CD8-positive, alpha-beta memory T cell (primary cell): Measurements from ENCODE around the gene CPEB1. TPM values are rescaled to one million over a fixed set of nuclear protein-coding genes. Genes with fewer than 3 reads are reported as not detected.

Source experiments
- CTCF ChIA-PET: fragments of 350-600 bp; sonication (Branson Sonifier 250); formaldehyde crosslinking; loops from one replicate; lab custom pipeline; 2021; ENCODE audit warnings: antibody characterized with exemption; lab: Charles Lee
- POLR2A ChIA-PET: fragments of 350-600 bp; sonication (Branson Sonifier 250); formaldehyde crosslinking; loops from one replicate; lab custom pipeline; 2021; ENCODE audit warnings: antibody characterized with exemption; lab: Charles Lee
- DNase-seq, 5 donors: peaks; one replicate each; pipeline versions ENCODE4 v3.0.0 to v3.0.0-alpha.2; 2020 to 2022; ENCODE audit warnings: mixed read lengths in 1 of 5
- H3K27ac ChIP-seq: one replicate; pipeline ENCODE4 v1.7.0; 2013; ENCODE audit warnings: low read depth, mild to moderate bottlenecking, low read length, moderate library complexity
- H3K27me3 ChIP-seq: 2 replicates; pipeline ENCODE4 v1.7.0; 2013; ENCODE audit warnings: low read length, mild to moderate bottlenecking; ENCODE audit not compliant: insufficient read depth, poor library complexity, severe bottlenecking
- H3K36me3 ChIP-seq: 2 replicates; pipeline ENCODE4 v1.7.0; 2013; ENCODE audit warnings: mild to moderate bottlenecking, low read length, moderate library complexity; ENCODE audit not compliant: insufficient read depth
- H3K4me1 ChIP-seq: 2 replicates; pipeline ENCODE4 v1.7.0; 2013; ENCODE audit warnings: mild to moderate bottlenecking, low read length, moderate library complexity; ENCODE audit not compliant: insufficient read depth
- H3K4me3 ChIP-seq: 2 replicates; pipeline ENCODE4 v1.7.0; 2013; ENCODE audit warnings: mild to moderate bottlenecking, low read length
- H3K9me3 ChIP-seq: 2 replicates; pipeline ENCODE4 v1.7.0; 2013; ENCODE audit warnings: mild to moderate bottlenecking, low read length
- H3K27ac Mint-ChIP-seq, 8 donors: one replicate each; pipeline ENCODE4 v1.8.0; 2020 to 2021; ENCODE audit warnings: mixed read lengths in 8 of 8, mild to moderate bottlenecking in 6 of 8, inconsistent platforms in 3 of 8, moderate library complexity in 3 of 8
- H3K27me3 Mint-ChIP-seq, 2 donors: one replicate each; pipeline ENCODE4 v1.8.0; 2020 to 2021; ENCODE audit warnings: mixed read lengths in 2 of 2, mild to moderate bottlenecking in 1 of 2, moderate library complexity in 1 of 2
- H3K36me3 Mint-ChIP-seq, 3 donors: one replicate each; pipeline ENCODE4 v1.8.0; 2020 to 2021; ENCODE audit warnings: mixed read lengths in 3 of 3, inconsistent platforms in 1 of 3, mild to moderate bottlenecking in 1 of 3
- H3K4me1 Mint-ChIP-seq, 3 donors: one replicate each; pipeline ENCODE4 v1.8.0; 2020 to 2021; ENCODE audit warnings: mixed read lengths in 3 of 3, inconsistent platforms in 1 of 3, mild to moderate bottlenecking in 1 of 3
- H3K4me3 Mint-ChIP-seq, 7 donors: one replicate each; pipeline ENCODE4 v1.8.0; 2020 to 2021; ENCODE audit warnings: mixed read lengths in 7 of 7, mild to moderate bottlenecking in 6 of 7, moderate library complexity in 4 of 7, inconsistent platforms in 2 of 7
- H3K9me3 Mint-ChIP-seq, 5 donors: one replicate each; pipeline ENCODE4 v1.8.0; 2020 to 2022; ENCODE audit warnings: mixed read lengths in 5 of 5, mild to moderate bottlenecking in 3 of 5, moderate library complexity in 2 of 5, inconsistent platforms in 1 of 5
- polyA plus RNA-seq: library from polyadenylated mRNA; unstranded; fragments of 300-500 nt; fragmentation: Illumina TruSeq; gene quantifications from one replicate; pipeline ENCODE4 v1.2.3, GENCODE V29; 2021
- total RNA-seq, 2 experiments: library from RNA; stranded (reverse); gene quantifications; one replicate each; pipeline ENCODE4 v1.2.3, GENCODE V29; 2021

Gene CPEB1
- total and polyA plus RNA-seq, 3 experiments from 2014 or later, result 0.44 to 1.2 (median 0.44) TPM

DNA sequence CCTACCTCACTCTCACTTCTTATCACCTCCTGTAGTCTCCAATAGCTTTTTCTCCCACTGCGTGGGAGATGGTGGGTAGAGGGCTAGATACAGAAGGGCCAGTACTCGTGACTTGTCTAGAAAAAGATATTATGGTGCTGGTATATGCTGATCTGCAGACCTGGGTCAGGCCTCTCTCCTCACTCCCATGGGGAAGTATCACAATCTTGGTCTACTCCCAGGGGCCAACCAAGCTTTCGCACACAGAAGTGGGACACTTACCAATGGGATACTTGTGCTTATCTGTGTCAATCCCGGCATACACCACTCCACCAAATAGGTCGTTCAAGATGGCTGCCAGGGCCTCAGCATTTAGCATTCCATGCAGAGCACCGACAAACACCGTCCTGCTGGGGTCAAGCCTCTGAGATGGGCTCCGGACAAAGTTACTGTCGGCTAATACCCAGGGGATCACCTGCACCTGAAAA is 97.9 kb downstream of the CPEB1 start:
- H3K9me3 ChIP-seq, result no peaks in the 10 kb centered on the region
- Mint-ChIP-seq H3K4me3 (no peak overlapping the region), H3K27me3 (peaks cover 14 to 20% of the 10 kb centered on the region in 2 donors), H3K36me3 (no peaks in the 10 kb centered on the region), H3K4me1 (no peaks in the 10 kb centered on the region), H3K27ac (peak overlapping the region in 1 of 8 donors; percentile 73), H3K9me3 (no peaks in the 10 kb centered on the region)
- no peak for DNase-seq
- no peaks in the 10 kb centered on the region for H3K27me3 ChIP-seq
- no peak overlapping the region for H3K27ac ChIP-seq
- POLR2A ChIA-PET, result no interaction called here
- no peaks in the 10 kb centered on the region for H3K4me1 ChIP-seq
- no peak overlapping the region for H3K4me3 ChIP-seq
- H3K36me3 ChIP-seq, result no peaks in the 10 kb centered on the region
- CTCF ChIA-PET, result no interaction called here

- Histone ChIP-seq H3K27me3 (no peaks in the 10 kb centered on the region), H3K36me3 (no peaks in the 10 kb centered on the region), H3K4me1 (no peaks in the 10 kb centered on the region), H3K9me3 (no peaks in the 10 kb centered on the region), H3K27ac (no peak overlapping the region), H3K4me3 (no peak overlapping the region)
- peak in 1 of 5 donors; percentile 25 for DNase-seq
- Mint-ChIP-seq H3K4me3 (no peak overlapping the region), H3K27ac (peak overlapping the region in 3 of 8 donors; percentile 36 to 94 (median 54)), H3K9me3 (no peaks in the 10 kb centered on the region), H3K4me1 (no peaks in the 10 kb centered on the region), H3K27me3 (peaks cover 14 to 19% of the 10 kb centered on the region in 2 donors), H3K36me3 (no peaks in the 10 kb centered on the region)
- POLR2A ChIA-PET, result no interaction called here
- CTCF ChIA-PET, result interaction anchor here (0.7 to 1.1 kb wide), 2 partner anchors 9 kb away, joined by 3 read pairs; no protein-coding TSS in a partner anchor
Observed at GRCh38 chr15:82548700-82549099, 98.5 kb downstream of the CPEB1 start.

DNA sequence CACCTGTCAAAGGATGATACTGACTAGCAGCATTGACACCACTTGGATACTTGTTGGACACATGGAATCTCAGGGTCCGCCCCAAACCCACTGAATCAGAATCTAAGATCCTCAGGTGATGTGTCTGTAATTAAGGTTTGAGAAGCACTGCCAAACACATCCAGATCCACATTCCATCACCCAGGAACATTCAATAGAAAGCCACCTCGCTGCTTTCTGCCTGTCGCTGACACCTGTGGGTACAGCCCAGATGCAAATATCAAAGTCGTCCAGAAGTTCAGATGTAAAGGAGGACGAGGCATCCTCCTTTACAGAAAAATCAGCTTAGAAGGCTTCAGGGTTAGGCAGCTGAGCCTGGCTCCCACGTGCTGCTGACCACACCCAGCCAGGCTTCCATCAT is 101.7 kb downstream of the CPEB1 start:
- POLR2A ChIA-PET, result no interaction called here
- Mint-ChIP-seq H3K9me3 (no peaks in the 10 kb centered on the region), H3K27ac (no peak overlapping the region), H3K27me3 (peaks cover 9 to 12% of the 10 kb centered on the region in 2 donors), H3K4me3 (peak overlapping the region in 1 of 7 donors; percentile 8), H3K4me1 (peaks cover 8 to 9% (median 8%) of the 10 kb centered on the region in 3 donors), H3K36me3 (peaks cover 0 to 5% (median 0%) of the 10 kb centered on the region in 3 donors)
- H3K36me3 ChIP-seq, result no peaks in the 10 kb centered on the region
- no peaks in the 10 kb centered on the region for H3K9me3 ChIP-seq
- H3K4me1 ChIP-seq, result peaks cover 6% of the 10 kb centered on the region
- no peak overlapping the region for H3K27ac ChIP-seq
- no peaks in the 10 kb centered on the region for H3K27me3 ChIP-seq
- no peak overlapping the region for H3K4me3 ChIP-seq
- DNase-seq, result no peak
- CTCF ChIA-PET, result no interaction called here

- CTCF ChIA-PET, result no interaction called here
- Mint-ChIP-seq H3K27me3 (peaks cover 9 to 11% of the 10 kb centered on the region in 2 donors), H3K9me3 (no peaks in the 10 kb centered on the region)
Observed at GRCh38 chr15:82545002-82545401, 102.2 kb downstream of the CPEB1 start.

GRCh38 chr15:82544431-82544830 is 102.7 kb downstream of the CPEB1 start:
- ChIA-PET POLR2A (no interaction called here), CTCF (interaction anchor here (6.9 kb wide), 1 partner anchor 13 kb away, joined by 63 read pairs; no protein-coding TSS in a partner anchor)
- H3K27ac Mint-ChIP-seq, result peak overlapping the region in 2 of 8 donors; percentile 39 to 41
- H3K9me3 ChIP-seq, result no peaks in the 10 kb centered on the region
- peak overlapping the region in 1 of 7 donors; percentile 52 for H3K4me3 Mint-ChIP-seq
- no peak for DNase-seq
- H3K4me3 ChIP-seq, result no peak overlapping the region
- no peaks in the 10 kb centered on the region for H3K27me3 ChIP-seq
- peaks cover 9 to 11% of the 10 kb centered on the region in 2 donors for H3K27me3 Mint-ChIP-seq
- no peaks in the 10 kb centered on the region for H3K36me3 ChIP-seq
- no peaks in the 10 kb centered on the region for H3K9me3 Mint-ChIP-seq
- H3K36me3 Mint-ChIP-seq, result peaks cover 0 to 12% (median 0%) of the 10 kb centered on the region in 3 donors
- H3K4me1 ChIP-seq, result peaks cover 10% of the 10 kb centered on the region
- H3K4me1 Mint-ChIP-seq, result peaks cover 8 to 15% (median 8%) of the 10 kb centered on the region in 3 donors
- no peak overlapping the region for H3K27ac ChIP-seq

More at GRCh38 chr15:82545002-82545401, 102.2 kb downstream of the CPEB1 start:
- H3K4me1 Mint-ChIP-seq, result peaks cover 8 to 9% (median 8%) of the 10 kb centered on the region in 3 donors
- POLR2A ChIA-PET, result no interaction called here
- H3K36me3 ChIP-seq, result no peaks in the 10 kb centered on the region
- H3K27ac ChIP-seq, result no peak overlapping the region
- no peak for DNase-seq
- H3K36me3 Mint-ChIP-seq, result peaks cover 0 to 7% (median 0%) of the 10 kb centered on the region in 3 donors
- no peak overlapping the region for H3K27ac Mint-ChIP-seq
- no peak overlapping the region for H3K4me3 ChIP-seq
- H3K4me1 ChIP-seq, result peaks cover 6% of the 10 kb centered on the region
- H3K4me3 Mint-ChIP-seq, result no peak overlapping the region
- H3K27me3 ChIP-seq, result no peaks in the 10 kb centered on the region
- H3K9me3 ChIP-seq, result no peaks in the 10 kb centered on the region

- Mint-ChIP-seq H3K27me3 (peaks cover 5 to 9% of the 10 kb centered on the region in 2 donors), H3K4me1 (peaks cover 16 to 28% (median 20%) of the 10 kb centered on the region in 3 donors), H3K27ac (peak overlapping the region in 1 of 8 donors; percentile 35), H3K36me3 (peaks cover 0 to 25% (median 3%) of the 10 kb centered on the region in 3 donors), H3K9me3 (no peaks in the 10 kb centered on the region), H3K4me3 (peak overlapping the region in 3 of 7 donors; percentile 24 to 79 (median 49))
- ChIA-PET POLR2A (interaction anchor here (0.6 to 0.7 kb wide), 3 partner anchors 253 to 665 kb away, joined by 3 to 5 read pairs (median 3); no protein-coding TSS in a partner anchor), CTCF (interaction anchor here (0.6 to 6.9 kb wide), 4 partner anchors 12 to 166 kb away, joined by 3 to 63 read pairs (median 7); partner anchors contain the start of gene AP3B2)
- no peaks in the 10 kb centered on the region for H3K9me3 ChIP-seq
- H3K36me3 ChIP-seq, result peaks cover 7% of the 10 kb centered on the region
- H3K27me3 ChIP-seq, result no peaks in the 10 kb centered on the region
- peak in 1 of 5 donors; percentile 28 for DNase-seq
- H3K4me1 ChIP-seq, result peaks cover 22% of the 10 kb centered on the region
- no peak overlapping the region for H3K27ac ChIP-seq
- no peak overlapping the region for H3K4me3 ChIP-seq
Observed at GRCh38 chr15:82543160-82543559, 104.0 kb downstream of the CPEB1 start.

DNA sequence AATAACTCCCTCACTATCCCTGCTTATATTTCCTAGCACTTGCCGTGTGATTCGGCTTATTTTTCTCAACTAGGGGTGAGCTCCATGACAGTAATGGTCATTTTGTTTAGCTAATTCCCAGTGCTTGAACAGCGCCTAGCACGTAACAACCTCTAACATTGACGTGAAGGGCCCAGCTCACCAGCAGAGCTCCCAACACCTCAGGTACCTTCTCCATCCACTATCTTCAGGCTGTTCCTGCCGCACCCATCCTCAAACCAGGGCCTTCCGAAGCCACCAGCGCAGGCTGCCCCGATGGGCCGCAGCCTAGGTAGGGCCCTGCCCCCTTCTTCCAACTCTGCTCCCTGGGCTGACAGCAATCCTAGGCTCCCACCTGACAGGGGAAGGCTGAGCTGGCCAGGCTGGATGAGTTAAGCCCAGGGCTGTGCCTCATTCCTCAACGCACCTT is 106.2 kb downstream of the CPEB1 start:
- ChIA-PET CTCF (interaction anchor here (1.2 to 6.9 kb wide), 8 partner anchors 10 to 469 kb away, joined by 3 to 63 read pairs (median 10); no protein-coding TSS in a partner anchor), POLR2A (interaction anchor here (0.6 to 2.7 kb wide), 7 partner anchors 11 to 495 kb away, joined by 3 to 19 read pairs (median 9); partner anchors contain the start of genes C15orf40, MEX3B, RAMAC and WHAMM)
- peaks cover 25% of the 10 kb centered on the region for H3K4me1 ChIP-seq
- Mint-ChIP-seq H3K27ac (peak overlapping the region; percentile 92 to 96 (median 96)), H3K27me3 (peaks cover 2 to 5% of the 10 kb centered on the region in 2 donors), H3K4me1 (peaks cover 26 to 46% (median 34%) of the 10 kb centered on the region in 3 donors), H3K36me3 (peaks cover 6 to 46% (median 11%) of the 10 kb centered on the region in 3 donors), H3K4me3 (peak overlapping the region; percentile 94 to 98 (median 96)), H3K9me3 (no peaks in the 10 kb centered on the region)
- peak overlapping the region; percentile 94 for H3K27ac ChIP-seq
- no peak for DNase-seq
- H3K36me3 ChIP-seq, result peaks cover 28% of the 10 kb centered on the region
- H3K27me3 ChIP-seq, result no peaks in the 10 kb centered on the region
- H3K4me3 ChIP-seq, result peak overlapping the region; percentile 96
- H3K9me3 ChIP-seq, result no peaks in the 10 kb centered on the region
